GM19395 (cell line): ENCODE data around the gene CSMD2.

Experiments used
- ATAC-seq: cut with Tn5 transposase; IDR thresholded peaks from one replicate; pipeline ENCODE4 v1.9.1; 2021; ENCODE audit warnings: mild to moderate bottlenecking, moderate library complexity; ENCODE audit not compliant: unreplicated experiment

Gene CSMD2

DNA sequence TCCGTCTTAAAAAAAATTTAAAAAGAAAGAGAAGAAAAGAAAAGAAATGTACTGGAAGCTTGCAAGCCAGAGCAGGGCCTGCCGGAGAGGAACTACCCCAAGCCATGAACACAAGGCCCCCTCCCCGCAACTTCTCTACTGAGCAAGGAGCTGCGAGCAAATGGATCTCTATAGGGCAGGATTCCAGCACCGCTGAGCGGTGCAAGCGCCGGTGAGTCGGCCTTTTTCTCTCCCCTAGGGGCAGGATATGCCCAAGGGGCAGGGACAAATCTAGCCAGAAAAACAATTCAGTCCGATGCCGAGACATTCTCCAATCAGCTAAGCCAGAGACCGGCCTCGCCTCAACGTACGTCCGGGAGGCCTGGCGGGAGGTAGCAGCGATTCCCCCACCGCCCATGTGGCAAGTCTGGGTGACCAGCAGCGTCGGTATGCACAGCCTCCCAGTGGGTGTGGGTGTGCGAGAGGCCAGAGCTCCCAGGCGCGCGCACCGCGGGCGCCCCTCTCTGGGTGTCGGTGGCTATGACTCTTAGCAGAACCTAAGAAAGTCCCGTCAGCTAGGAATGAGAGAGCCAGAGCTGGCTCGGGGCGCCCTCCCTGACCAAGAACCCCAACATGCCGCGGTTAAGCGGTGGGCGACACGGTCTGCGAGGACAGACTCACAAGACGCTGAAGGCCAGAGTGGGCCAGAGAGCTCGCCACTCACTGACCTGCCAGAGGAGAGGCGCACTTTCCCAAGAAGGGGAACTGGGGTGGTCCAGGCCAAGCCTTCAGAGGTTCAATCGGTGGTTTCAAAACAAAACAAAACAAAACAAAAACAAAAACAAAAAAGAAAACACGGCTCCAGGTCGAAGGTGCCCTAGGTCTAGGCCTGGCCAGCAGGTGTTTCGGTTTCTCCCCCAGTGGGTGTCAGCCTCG is 1.9 kb downstream of the CSMD2 start:
- no peak for ATAC-seq

DNA sequence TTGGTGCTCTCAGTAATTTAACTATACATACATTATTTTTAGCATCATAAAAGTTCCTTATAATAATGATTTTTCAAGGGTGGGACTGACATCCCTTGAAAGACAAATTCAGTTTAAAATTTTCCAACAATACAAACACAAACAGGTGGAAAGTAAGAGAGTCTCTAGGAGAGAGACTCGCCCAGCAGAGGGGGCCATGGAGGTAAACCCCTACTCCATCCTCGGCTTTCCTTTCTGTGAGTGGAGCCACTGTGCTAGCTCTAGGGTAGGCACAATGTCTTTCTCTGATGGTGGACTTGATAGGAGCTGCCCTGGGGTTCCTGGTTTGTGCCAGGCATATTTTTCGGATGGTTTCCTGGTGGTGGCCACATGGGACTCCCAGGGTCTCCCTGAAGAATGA is 8.3 kb downstream of the CSMD2 start:
- ATAC-seq, result no peak

DNA sequence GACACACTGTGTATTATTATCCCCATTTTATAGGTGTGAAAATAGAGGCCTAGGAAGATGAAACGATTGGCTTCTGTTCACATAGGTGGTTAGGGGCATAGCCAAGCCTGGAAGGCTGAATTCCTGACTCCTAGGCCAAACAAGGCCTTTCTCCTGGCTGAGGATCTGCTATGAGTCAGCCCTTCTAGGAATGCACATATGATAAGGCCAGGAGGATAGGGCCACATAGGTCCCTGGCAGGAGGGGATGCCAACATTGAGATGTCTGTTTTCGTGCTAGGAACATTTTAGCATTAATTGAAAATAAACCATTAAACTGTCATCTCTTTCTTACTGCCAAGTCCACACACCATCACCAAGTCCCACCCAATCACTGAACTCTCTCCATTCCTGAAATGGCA is 9.2 kb downstream of the CSMD2 start:
- no peak for ATAC-seq

DNA sequence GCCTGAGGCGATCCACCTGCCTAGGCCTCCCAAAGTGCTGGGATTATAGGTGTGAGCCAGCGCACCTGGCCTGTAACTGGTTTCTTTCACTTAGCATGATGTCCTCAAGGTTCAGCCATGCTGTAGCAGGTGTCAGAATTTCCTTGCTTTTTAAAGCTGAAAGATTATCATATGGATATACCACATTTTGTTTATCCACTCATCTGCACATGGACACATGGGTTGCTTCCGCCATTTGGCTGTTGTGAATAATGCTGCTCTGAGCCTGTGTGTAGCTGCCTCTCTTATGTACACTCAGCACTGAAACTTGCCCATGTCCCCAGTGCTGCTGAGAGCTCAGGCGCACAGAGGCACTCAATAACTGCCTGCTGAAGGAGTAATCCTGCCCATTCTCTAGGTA is 11.8 kb downstream of the CSMD2 start:
- no peak for ATAC-seq

DNA sequence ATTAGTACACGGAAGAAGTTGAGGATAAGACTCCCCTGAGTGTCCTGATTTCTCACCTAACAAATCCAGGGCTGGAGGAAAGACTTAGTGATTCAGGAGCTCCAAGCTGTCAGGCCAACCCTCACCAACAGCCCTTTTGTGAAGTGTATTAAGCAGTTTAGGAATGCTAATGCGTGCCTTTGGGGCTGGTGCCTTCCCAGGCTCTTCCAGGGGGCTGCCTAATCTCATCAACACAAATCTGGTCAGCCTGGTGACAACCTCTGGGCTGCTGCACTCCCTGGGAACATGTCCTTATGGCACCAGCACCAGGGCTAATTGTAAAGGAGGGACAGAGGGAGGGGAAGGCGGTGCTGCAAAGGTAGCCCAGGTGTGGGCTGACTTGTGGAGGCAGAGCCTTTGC is 15.5 kb downstream of the CSMD2 start:
- no peak for ATAC-seq

DNA sequence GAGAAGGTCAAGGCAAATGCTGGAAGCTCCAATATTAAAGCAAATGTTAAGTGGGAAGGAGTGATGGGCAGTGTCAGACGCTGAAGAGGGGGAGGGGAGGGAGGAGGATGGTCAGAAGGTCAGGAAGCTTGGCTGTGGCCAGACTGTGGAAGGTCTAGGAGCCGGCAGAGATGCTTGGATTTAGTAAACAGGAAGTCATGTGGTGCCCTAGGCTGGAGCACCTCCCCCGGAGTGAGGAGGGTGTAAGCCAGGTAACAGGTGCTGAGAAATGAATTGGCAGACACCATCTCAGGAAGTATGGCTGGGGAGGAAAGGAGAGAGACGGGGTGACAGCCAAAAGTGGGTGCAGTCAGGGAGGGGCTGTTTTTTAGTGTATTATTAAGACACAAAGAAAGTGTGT is 17.7 kb downstream of the CSMD2 start:
- no peak for ATAC-seq

DNA sequence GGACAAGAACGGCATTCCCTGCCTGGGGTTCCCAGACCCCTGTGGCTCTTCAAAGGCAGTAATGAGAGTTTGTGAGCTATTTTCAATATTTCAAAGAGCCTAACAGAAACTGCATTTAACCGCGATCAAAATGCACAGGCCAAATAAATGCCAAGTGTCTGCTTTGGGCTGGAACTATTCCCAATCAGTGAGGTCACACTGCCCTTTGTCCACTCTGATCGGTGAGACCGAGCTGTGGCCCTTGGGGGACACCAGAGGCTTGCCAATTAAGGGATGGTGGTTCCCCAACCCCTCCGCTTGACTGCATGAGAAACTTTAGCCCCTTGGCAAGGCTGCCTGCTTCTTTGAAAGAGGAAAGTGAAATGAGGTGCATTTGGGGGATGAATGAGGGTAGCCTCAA is 20.3 kb downstream of the CSMD2 start:
- ATAC-seq, result no peak

DNA sequence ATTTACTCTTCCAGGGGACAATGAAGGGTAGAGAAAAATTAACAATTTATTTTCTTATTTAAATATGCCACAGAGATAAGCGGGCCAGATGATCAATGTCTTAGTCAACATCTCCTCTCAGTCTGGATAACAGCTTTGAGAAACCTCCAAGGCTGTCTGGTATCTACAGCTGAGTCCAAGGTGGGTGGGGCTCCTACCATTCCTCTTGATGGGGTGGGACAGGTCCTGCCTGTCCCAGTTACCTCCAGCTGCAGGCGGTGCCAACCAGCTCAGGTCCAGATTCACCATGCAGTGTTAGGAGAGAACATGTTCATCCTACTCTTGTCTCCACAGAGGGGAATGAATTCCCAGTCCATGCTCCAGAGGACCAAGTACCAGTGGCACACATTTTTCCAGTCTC is 21.1 kb downstream of the CSMD2 start:
- no peak for ATAC-seq

DNA sequence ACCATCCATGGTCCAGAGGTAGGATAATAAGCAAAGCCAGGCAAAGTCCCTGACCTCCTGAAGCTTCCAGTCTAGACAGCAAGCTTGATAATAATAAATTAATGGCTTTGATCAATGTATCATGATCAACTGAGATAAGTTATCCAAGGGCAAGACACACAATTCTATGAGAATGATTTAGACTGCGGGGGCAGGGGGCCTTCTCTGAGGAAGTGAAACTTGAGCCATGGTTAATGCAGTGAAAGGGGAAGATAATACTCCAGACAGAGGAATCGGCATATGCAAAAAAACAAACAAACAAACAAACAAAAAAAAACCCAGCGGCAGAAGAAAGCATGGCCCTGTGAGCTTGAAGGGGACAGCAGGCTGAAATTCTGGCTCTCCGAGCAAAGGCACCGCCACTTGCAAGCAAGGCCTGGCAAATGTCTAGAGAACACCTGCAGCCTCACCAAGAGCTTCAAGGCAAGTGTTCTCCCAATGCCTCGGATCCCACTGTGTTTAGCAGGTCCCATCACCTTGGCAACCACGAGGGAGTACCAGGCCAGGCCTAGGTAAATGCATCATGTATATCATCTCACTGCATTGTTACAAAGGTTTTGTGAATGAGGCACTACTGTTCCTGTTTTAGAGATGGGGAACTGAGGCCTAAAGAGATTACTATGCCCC is 24.9 kb downstream of the CSMD2 start:
- no peak for ATAC-seq

DNA sequence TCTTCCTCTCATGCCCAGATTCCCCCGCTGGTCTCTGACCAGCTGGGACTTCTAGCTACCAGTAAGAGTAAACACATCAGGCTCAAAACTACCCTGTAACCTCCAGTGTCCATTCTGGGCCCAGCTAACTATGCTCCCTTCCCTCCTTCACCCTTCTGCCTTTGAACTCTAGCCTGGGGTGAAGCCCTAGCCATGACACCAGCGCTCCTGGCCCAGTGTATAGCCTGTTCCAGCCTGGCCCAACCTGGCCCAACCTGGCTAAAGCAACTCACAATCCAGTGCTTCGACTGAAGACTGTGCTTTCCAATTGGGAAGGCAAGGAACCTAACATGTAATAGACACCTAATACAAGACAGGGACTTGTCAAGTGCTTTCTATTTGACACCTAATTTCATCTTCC is 27.6 kb downstream of the CSMD2 start:
- no peak for ATAC-seq

DNA sequence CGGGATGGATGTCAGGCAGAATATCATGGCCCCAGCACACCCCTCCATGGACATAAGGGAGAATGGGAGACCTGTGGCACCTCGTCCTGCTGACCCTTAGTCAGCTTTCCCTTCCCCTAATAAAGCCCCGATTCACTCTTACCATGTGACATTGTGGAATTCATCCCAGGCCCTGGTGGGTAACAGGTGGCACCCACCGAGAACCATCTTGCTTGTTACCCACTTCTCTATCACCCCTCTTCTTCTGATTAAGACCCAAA is 32.9 kb downstream of the CSMD2 start:
- no peak for ATAC-seq

DNA sequence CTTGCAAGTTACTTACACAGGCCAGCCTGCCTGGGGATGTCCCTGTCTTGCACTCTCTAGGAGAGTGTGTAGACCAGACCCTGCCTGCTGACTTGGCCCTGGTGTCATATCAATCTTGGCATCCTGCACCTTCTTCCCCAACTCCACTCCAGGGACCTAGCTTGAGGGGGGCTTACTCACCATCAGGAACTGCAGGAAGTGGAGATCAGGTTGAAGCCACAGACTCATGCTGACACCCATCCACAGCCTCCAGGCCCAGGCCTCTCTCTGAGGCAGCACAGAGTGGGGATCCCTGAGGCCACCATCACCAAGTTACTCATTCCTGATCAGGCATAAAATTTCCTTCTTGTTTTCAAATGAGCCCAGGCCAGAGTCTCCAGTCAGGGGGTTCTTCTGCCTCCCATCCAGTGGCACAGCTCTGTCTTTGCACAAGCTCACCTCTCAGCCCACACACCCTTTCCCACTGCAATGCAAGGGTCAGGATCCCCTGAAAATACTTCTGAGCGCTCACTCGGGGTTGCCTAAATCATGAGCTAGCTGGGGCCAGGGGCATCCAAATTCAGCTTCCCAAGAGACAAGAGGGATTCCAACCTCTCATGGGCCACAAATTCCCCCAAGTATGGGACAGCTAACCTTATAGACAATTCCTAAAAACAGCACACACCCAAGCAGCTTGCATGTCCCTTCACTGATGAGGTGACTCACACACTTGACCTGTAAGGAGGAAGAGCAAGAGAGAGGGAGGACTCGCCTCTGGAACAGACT is 33.5 kb downstream of the CSMD2 start:
- ATAC-seq, result no peak

DNA sequence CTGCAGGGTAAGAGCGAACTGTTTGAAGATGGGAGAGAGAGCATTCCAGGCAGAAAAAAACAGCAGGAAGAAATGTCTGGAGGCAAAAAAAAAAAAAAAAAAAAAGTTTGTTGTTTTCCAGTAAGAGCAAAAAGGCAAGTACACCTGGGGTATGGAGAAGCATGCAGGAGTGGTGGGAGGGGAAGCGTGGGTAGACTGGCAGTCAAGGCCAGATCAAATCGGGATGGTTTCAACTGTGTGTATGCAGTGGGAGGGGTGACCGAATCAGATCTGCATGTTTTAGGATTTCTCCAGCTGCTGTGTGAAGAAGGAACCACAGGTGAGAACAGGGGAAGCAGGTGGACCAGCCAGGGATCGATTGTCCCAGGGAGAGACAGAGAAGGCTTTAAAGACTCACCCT is 34.7 kb downstream of the CSMD2 start:
- ATAC-seq, result no peak

DNA sequence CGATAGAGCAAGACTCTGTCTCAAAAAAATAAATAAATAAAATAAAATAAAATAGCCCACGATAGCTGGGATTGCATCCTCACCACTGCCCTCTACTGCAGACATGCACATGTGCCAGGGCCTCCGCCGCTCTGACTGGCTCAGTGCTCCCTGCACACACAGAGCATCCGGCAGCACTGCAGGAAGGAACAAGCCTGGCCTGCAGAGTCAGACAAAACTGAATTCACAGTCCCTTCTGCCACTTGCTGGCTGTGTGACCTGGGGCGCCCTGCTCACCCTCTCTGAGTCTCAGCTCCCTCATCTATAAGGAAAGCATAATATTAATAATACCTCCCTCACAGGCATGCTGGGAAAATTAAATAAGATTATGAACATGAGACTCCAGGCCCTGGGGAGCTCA is 35.4 kb downstream of the CSMD2 start:
- no peak for ATAC-seq

DNA sequence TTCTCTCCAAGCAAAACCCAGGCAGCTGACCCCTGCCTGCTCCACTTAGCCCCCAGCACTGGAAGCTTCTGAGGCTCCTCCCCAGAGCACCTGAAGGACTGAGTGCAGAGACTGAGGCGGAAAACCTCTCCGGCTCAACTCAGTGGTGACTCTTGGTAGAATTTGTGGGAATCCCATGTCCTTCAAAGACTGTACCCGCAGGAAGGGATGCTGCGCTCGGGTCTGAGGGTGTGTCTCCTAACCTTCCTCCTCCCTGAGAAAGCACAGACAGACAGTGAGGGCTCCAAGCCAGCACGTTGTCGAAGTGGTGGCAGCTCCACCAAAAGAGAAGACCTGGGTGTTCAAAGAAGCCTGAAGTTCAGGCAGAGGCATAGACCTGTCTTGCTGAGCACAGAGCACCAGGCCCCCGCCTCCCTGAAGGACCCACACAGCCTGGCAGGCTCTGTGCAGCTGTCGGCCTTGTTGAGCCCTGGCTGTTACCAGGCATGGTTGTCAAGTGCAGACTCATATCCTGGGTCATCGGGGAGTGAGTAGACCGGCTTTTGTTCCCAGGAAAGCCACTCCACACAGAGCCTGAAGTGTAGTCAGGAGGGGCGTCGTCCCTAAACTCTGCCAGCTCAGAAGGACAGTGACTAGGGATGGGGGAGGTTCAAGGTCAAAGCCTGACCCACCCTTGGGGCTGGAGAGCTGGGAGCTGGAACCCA is 36.7 kb downstream of the CSMD2 start:
- no peak for ATAC-seq

DNA sequence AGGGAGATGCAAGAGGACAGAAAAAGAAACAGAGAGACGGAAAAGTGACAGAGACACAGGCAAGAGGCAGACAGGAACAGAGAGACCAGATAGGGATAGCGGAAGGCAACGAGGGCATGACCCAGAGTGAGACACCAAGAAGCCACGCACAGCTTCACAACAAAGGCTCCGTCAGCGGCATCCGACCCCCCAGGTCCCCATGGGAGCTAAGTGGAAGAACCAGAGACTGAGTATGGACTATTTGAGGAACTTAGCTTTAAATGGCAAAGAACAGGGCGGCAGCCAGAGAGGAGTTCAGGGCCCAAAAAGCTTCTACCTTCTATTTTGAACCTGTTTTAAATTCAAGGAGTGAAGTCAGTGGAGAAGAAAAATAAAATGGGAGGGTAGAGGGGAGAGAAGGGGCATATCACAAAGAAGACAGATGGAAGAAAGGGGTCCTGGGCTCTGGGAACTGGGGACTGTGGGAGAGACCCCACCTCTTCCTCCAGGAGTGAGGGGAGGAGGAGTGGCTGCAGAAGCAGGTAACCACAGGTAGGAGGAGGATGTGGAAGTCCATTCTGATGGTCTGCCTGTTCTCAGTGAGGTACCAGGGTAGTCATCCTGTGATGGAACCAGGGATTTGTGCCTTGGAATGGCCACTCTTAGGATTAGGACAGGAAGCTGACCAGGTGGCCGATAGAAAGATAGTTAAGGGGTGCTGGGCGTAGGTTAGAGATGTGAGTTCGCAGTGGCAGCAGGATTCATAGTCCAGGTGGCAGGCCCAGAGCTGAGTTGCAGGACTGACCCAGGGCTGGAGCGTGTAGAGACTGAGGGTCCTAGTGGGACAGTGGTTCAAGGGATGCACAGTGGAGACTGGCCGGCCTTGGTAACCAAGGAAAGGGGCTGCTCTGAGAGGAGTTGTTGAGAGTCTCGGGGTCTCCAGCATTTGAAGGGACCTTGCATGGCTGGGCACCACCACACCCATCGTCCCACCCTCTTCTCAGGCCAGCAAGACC is 37.7 kb downstream of the CSMD2 start:
- ATAC-seq, result no peak

DNA sequence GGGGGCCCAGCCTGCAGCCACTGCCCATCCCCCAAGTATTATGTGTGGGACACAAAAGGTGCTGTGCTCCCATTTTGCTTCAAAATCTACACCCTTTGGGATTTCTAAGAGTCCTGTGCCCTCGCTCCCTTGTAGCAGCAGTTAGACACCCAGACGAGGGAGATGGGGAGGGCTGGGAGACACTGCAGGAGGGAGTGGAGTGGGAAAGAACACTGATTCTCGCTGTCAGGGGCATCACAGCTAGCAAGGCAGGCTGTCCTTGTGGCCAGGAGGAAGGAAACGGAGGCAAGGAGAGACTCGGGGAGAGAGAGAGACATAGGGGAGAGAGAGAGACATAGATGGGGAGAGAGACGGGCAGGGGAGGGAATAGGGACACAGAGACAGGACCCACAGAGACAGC is 38.5 kb downstream of the CSMD2 start:
- ATAC-seq, result no peak

DNA sequence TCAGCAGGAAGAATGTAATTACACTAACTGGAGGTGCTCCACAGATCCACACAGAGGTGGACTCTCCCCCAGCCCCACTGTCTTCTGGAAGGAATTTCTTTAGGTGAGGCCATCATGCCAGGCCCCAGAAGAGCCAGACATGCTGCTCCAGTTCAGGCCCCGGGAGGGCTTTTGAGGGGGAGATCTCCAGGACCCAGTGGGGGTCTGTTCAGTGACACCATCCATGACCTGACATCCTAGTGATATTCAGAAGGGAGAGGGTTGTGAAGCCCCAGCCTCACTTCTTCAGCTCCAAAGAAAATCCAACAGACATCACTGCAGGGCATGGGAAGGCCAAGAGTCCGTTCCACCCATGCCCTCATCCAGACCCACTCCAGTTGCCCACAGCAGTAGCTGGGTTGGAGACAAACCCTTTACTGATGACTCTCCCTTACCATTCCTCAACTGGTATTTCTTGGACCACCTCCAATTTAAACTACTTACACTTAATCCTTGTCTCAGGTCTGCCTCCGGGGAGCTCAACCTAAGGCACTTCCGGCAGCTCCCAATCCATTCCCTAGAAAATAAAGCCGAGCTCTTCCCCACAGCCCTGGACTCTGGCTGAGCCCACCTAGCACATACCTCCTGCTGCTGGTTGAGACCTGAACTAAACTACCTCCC is 39.2 kb downstream of the CSMD2 start:
- ATAC-seq, result no peak

DNA sequence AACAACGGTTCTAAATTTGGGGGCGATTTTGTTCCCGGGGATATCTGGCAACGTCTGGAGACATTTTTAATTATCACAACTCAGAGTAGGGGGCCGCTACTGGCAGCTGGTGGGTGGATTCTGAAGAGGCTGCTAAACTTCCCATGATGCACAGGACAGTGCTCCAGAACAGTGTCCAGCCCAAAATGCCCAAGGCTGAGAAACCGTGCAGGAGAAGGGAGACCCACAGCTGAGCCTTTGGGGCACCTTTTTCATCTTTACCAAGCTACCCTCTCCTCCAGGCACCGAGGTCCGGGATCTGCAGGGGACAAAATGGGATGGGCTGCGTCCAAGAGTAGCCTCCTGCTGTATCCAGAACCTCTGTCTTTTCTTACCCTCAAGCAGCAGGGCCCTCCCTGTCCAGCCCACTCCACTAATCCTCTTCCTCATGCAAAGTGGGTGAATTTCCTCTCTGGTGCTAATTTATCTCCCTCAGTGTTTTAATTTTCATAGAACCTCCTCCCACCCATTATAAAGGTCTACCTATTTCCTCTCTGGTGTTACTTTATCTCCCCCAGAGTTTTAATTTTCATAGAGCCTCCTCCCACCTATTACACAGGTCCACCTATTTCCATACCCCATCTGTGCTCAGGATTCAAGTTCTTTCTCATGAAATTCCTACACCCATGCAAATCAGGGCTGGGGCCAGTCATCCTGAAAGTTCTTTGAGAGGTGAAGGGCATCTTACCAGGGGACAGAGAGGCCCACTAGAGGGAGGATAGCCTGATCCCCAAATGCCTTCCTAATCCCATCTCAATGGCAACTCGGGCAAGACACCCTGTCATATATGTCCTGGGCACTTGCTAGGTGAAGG is 42.7 kb downstream of the CSMD2 start:
- no peak for ATAC-seq
